Stimulated activated CD4-positive, alpha-beta T cell treated with anti-CD3 and anti-CD28 coated beads, Interleukin-15, amount 100 ng/mL, for 1 hour (primary cell): ENCODE measurements around the gene HMX1.

Experiments
- DNase-seq, 2 donors: peaks; one replicate each; pipeline ENCODE4 v3.0.0-alpha.2; 2020; ENCODE audit warnings: low read depth in 1 of 2, low spot score in 1 of 2

Gene HMX1

DNA sequence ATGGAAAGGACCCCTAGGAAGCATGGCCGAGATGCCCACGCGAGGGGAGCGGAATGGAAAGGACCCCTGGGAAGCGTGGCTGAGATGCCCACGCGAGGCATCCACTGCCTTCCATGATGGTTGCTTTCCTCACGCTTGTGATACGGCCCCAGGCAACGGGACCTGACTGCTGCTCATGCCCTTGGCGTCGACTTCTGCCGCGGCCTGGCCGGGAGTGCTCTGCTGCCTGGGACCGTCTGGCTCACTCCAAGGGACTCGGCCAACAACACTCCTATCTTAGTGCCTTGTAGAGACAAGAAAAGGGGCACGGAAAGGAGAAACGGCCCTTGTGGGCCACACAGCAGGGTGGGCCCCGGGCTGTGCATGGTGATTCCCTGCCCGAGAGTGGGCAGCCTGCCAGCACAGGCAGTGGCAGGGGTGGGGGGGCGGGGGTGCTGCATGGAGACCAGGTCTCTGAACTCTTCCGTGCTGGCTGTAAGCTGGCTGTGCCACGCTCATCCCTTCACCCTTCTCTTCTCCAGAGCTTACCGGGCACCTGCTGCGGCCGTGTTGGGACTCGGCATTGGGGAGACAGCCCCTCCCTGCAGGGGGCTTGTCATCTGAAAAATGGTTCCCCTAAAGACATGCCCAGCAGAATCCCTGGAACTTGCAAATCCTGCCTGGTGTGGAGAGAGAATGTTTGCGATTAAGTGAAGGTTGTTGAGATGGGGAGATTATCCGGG is 38.6 kb upstream of the HMX1 start:
- no peak for DNase-seq

DNA sequence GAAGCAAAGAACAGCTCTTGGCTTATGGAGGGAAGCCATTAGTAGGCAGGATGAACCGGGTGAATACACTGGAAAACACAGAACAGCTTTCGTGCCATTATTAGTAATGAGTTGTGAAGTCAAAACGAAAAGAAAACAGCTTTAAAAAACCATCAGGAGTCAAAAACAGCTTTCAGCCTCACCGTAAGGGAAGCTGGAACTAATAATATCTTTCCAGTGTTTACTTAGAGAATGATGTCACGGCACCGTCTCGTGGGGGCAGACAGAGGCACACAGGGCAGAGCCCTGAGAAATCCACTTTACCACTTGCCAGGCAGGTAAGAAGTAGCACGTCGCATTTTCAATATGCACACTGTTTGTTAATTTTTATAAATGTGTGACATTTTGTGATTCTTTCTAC is 37.9 kb upstream of the HMX1 start:
- DNase-seq: no peak

DNA sequence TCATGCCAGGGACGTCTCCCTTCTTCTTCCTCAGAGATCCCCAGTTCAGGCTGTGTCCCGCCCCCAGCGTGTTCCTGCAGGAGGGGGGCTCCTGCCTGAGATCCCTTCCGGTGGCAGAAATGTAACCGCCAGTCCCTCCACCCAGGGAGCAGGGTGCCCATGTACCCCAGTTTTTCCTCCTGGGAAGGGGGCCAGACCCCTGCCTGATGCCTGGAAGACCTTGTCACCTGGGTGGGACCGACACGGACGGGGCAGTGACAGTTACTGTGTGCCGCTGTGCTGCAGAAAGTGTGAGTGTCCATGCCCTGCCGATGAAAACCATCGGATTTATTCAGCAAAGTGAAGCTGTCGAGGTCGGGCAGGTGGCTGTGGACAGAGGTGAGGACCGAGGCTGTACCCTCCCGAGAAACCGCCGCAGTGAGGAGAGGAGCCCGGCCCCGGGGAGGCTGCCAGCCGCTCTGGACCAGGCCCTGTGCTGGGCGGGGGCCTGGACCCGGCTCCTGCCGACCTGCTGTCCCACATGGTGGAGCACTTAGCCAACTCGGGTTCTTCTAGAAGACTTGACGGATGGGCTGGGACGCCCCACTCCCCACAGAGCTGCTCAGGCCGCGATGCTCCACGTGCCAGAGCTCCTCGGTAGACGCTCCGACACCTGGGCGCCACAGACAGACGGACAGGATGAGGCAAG is 36.7 kb upstream of the HMX1 start:
- no peak for DNase-seq

DNA sequence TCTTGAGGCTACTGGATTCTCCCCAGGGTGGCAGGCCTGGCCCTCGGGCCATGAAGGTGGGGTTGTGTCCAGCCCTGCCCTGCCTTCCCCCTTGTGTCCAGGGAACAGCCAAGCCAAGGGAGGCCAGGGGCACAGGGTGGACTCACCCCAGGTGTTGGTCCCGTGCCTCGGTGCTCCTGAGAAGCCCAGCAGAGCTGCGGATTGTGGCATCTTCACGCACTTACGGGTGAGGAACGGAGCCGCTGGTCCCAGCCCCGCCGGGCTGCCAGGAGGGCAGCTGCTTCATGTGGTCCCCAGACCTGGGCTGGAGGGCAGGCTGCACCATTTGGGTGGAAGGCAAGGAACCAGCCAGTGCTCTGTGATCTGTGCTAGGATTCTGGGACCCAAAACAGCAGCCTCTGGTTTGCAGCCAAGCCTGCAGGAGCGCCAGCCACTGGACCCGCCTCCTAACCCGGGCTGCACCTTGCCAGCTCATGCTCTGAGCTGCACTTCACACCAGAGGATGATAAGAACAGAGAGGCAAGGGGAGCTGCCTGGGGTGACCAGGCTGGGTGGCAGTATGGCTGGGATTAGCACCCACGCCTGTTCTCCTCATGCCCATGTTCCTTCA is 36.1 kb upstream of the HMX1 start:
- no peak for DNase-seq

DNA sequence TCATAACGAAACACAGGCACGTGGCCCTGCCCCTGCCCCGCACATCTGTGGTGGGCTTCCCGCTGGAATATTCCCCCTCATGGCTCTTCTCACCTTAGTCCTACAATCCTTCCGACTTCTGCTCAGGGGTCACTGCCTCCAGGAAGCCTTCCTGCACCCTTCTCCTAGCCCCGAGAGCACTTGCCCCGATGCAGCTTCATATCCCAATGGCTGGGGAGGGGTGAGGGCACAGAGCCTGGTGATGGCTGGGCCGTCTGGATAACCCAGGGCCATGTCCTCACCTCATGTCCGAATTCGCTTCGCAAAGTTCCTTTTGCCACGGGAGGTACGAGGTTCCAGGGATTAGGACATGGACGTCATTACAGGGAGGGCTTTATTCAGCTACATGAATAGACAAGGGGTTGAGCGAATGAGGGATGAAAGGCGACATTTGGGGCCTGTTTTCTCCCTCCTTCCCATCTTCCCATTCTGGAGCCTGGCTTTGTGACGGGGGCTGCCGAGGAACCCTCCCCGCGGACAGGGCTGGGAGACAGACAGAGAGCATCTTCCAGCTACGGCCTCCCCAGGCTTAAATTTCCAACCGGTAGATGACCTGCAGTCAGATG is 35.5 kb upstream of the HMX1 start:
- DNase-seq: no peak

DNA sequence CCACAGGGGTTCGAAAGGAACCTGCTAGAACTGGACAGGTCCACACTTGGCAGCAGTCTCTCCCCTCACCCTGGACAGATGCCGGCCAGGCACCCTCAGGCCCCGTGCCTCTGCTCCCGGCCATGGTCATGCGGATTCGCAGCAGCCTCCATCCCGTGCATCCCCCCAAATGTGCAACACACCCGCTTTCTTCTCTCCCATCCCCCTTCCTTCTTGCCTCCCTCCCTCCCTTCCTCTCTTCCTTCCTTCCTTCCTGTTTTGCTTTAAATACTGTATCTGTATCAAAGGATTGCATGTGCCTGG is 35.0 kb upstream of the HMX1 start:
- DNase-seq: no peak

DNA sequence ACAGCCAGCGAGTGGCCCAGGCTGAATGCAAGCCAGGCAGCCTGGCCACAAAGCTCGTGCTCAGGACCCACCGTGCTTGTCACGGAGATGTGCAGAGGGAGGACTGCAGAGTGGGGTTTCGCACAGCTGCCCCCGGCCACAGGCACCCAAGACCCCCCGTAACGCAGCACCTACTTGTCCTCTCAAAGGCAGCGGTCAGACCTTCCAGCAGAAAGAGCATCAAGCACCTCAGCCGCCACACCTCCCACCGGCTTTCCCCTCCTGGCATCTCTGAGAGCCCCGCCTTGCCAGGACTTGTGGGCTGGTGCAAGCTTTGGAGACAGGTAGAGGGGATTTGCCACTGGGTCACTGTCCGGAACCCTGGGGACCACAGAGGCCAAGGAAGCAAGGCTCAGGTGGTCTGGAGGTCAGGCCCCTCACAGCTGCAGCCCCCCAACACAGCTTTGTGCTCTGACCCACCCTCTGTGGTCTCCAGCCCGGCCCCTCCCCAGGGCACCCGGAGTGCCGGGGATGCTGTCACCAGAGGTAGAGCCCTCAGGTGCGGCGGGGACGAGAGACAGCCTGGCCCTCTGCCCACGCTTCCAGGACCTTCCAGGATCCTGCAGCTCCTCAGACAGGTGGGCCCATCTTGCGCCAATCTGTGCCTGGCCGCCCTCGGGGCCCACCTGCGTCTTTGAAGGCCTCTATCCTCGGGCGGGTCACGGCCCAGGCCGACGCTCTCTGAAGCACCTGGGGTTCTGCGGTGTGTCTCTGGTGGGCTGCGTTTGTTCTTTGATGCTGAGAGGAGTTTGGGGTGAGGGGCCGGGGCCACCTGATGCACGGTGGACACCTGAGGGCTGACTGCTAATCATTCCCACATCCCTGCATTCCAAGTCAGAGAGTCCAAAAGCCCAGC is 34.4 kb upstream of the HMX1 start:
- DNase-seq: no peak

DNA sequence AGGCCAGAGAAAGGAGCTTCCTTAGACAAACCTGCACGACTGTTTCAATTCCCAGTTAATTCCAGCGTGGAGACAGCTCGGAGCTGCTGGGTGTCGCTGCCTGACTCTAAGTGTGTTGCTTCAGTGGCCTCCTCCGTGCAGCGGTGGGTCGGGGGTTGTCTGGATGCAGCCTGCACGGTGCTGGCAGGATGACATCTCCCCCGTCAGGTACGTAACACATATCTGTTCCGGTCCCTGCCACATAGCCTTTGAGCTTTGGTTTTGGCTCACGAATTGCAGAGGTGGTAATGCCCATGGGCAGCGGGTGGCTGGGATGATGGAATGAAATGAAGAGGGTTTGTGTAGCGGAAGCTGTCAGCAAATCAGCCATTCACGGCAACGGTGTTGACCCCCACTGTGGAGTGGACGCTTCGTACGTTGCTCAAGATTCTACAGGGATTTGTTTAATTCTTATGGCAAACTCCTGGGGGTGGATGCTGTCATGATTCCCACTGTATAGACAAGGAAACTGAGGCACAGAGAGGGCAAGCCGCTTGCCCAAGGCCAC is 33.7 kb upstream of the HMX1 start:
- DNase-seq: no peak

DNA sequence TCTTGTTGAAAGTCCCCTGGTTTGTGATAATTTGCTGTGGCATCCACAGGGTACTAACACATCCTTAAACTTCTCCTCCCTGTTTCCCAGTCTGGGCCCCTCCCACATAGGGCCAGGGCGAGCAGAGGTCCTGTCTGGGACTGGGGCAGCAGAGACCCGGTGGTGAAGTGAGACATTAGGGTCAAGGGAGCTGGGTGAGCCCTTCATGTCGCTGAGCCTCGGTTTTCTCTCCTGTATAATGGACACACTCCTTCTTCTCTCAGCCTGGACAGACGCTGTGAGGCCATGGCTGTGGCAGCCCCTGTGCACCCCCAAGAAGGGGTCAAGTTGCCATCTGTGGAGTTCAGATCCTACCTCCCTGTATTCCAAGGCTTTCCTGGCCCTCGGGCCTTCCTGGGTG is 33.0 kb upstream of the HMX1 start:
- DNase-seq: no peak

DNA sequence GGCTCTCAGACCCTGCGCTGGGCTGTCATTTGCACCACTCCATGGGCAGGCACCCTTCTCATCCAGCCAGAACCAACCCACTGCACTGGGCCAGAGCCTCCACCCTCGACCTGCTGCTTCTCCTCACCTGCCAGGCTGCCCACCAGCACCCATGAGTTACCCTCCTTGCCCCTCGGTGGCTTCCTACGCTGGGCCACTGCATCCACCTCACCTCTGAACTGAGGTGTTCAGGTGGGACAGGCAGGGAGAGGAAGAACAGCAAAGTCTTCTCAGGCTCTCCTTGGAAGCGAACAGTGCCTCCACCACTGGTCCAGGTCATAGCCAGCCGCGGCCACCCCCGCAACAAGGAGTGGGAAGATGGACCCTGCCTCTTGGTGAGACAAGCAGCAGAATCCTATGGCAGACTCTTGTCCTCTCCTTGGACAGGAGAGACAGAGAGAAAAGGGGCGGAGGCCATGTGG is 32.4 kb upstream of the HMX1 start:
- DNase-seq: no peak

DNA sequence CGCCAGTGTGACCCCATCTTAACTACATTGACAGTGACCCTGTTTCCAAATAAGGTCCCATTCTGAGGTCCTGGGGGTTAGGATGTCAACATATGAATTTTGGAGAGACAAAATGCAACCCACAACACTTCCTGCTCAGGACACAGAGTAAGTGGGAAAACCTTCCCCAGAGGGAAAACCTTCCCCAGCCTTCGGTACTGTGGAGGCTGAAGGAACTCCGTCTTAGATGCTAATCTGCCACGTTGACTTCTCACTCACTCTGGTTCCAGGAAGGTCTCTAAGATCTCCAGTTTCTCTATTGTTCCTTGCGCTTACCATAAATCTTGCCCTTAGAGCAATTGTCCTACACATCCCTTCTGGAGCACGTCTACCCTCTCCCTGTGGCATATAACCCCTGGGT is 29.7 kb upstream of the HMX1 start:
- no peak for DNase-seq

DNA sequence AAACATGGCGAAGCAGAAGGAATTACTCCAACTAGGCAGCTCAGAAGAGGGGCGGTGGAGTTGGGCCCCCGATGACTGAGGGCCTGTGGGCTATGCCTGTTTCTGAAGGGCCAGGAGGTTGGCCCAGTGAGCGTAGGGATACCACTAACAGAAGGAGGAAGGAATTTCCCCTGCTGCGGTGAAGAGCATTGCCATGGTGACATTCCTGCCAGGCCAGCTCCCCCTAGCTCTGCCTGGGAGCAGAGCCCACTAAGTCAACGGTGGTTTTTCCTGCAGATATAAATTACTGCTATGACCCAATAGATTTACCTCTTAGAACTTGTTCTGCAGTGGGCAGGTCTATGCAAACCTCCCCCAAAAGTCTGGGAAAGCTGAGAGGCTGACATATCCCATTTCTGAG is 28.9 kb upstream of the HMX1 start:
- DNase-seq: no peak

DNA sequence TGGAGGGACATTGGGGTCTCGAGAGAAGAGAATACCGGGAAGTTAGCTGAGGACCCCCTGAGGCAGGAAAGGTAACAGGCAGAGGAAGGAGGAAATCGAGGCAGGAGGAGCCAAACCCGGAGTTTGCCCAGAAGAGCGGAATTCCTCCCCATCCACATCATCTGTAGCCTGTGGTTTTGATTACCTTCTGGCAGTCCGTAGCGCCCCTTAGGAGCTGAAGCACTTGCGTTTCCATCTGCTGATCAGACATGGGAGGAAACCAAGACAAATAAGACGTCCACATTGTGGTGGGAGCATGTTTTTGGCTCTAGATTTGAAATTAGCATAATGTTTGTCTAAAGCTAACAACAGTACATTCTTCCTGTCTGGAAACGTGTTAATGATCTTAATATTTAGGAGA is 26.8 kb upstream of the HMX1 start:
- no peak for DNase-seq

DNA sequence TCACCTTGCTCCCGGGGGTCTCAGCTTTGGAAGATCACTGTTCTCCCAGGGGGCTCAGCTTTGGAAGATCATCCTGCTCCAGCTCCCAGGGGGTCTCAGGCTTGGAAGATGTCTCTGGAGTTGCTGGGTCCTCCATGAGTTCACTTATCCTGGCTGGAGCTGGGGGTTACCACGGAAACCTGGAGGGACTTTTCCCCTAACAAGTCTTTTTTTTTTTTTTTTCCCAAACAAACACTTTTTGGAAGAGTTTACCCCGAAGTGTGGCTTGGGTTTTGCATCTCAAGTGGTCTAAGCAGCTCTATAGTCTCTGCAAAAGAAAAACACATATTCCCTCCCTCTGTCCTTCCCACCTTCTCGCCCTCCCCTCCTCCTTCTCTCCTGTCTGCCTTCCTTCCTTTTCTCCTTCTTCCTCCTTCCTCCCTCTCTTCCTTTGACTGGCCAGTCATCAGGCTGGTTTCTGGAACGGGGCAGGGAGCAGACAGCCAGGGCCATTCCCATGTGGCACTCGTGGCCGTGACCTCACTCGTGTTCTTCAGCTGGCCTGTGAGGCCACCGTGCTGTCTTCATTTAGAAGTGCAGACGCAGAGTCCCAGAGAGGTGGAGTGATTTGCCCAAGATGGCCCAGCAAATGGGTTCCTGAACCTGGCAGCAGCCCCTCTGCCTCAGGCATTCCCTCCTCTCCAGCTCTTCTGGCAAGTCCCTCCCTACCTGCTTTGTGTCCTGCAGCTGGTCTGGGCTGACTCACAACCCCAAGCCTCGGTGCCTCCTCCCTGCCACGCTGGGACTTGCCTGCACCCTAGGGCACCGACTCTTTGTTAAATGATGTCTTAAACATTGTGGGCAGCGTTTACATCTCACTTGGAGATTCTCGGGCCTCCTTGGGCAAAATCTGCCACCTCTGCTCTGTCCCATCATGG is 25.9 kb upstream of the HMX1 start:
- no peak for DNase-seq

DNA sequence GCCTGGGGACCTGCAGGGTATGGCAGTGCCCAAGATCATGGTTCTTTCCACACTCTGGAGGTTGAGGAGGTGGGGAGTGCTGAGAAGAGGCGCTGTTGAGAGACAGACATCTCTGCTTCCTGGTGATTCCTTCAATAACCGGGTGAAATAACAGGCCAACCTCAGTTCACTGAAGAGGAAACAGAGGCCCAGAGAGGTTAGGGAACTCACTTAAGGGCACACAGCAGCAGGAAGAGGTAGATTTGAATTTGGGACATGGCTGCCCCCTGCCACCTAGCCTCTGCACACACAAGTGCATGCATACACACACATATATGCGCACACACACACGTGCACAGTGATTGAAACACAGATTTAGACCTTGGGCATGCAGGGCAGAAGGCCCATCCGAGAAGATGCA is 24.9 kb upstream of the HMX1 start:
- no peak for DNase-seq

DNA sequence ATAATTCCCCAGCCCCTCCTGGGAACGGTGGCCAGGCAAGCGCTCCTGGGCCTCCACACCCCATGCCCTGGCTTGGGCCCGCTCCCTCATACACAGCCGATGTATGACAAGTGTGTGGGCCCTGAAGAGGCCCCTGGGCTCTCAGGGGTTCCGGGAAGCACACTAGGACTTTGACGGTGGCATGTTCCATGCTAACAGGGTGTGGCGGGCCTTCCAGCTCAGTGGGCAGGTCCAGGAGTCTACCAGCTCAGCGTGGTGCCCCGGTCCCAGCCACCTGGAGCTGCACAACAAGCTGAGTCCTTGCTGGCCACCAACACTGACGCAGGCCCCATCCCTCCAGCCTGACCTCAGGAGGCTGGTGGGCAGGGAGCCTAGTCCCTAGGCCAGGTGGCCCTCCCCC is 24.4 kb upstream of the HMX1 start:
- DNase-seq: no peak

DNA sequence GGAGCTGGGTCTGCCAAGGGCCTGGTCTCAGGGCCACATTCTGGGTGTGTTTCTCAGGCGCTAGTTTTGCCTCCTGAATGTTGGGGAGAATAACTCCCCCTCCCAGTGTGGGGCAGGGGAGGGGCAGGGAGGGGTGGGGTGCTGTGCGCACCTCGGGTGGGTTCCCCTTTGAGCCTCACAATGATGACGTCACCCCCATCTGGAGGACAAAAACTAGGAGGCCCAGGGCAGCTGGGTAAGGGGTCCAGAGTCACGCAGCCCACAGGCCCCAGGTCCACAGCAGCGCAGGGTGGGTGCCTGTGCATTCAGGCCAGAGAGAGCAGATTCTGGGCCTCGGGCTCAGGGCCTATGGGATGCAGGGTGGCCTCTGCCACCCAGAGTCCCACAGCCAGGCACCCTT is 23.7 kb upstream of the HMX1 start:
- DNase-seq: no peak

DNA sequence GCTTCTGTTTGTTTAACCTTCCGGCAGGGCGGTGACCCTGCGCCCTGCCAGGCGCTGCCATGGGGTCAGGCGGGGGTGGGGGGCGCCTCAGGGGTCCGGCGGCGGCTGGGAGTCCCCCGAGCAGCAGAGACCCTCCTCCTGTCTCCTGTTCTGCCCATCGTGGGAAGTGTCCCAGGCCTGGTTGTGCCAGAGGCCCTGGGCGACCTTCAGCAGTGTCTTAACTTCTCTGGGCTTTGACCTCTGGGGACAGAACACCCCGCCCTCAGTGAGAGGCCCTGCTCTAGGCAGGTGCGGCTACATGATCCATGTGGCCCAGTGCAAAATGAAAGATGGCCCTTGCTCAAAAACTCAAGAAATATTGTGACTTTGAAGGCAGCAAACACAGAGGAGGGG is 22.8 kb upstream of the HMX1 start:
- DNase-seq: no peak

DNA sequence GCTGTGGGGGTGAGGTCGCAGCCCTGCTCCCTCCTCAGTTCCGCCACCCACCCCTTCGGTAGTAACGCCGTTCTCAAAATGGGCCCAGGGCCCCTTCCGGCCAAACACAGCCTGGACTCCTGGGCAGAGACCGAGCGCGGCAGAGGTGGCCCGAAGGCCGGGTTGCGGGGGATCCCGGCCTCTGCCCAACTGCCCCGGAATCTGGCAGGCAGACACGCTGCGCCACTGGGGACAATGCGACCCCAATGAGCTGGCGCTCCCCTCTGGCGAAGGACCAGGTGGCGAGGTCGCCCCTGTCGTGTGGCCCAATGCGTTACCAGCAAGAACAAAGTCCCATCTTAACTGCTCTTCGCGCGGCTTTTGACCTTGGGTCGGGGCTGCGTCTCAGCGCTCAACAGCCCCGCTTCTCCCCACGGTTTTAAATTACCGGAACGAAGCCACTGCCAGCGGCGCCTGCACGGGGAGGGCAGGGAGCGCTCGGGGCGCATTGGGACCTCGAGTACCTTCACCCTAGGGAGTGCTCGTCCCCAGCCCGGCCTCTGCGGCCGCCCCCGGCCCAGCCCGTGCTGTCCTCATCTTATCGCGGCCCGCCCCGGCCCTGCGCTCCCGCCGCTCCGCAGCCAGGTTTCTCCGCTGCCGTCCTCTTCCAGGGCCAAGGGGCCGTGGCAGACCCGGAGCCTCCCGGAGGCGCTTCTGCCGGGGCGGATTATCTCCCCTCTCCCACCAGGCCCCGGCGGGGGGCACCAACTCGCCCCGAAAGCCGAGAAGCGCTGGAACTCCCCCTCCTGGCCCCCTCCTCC is 22.2 kb upstream of the HMX1 start:
- no peak for DNase-seq
